ENCODE measurements around the gene REG1A. TPM values are rescaled to one million over a fixed set of nuclear protein-coding genes. Genes with fewer than 3 reads are reported as not detected.

REG1A gene
- total RNA-seq, 1 donor from 2014 or later: not detected

- FAIRE-seq: no peak
Observed at GRCh38 chr2:79124907-79125720, 4.8 kb downstream of the REG1A start.

GRCh38 chr2:79125721-79125985 lies 5.4 kb downstream of the REG1A start:
- no peak for FAIRE-seq
- DNase-seq (ENCODE audit: low spot score in 2 of 2): no peak

More at GRCh38 chr2:79124907-79125720, 4.8 kb downstream of the REG1A start:
- DNase-seq (ENCODE audit: low spot score in 2 of 2): no peak

GRCh38 chr2:79128406-79128805 lies 8.1 kb downstream of the REG1A start:
- FAIRE-seq (no peak), DNase-seq (ENCODE audit: low spot score in 2 of 2) (no peak)

GRCh38 chr2:79129260-79129659 lies 9.0 kb downstream of the REG1A start:
- FAIRE-seq (no peak), DNase-seq (ENCODE audit: low spot score in 2 of 2) (no peak)

- FAIRE-seq (no peak), DNase-seq (ENCODE audit: low spot score in 2 of 2) (no peak)
Observed at GRCh38 chr2:79129804-79130203, 9.5 kb downstream of the REG1A start.

GRCh38 chr2:79131687-79132086 lies 11.4 kb downstream of the REG1A start:
- DNase-seq (ENCODE audit: low spot score in 2 of 2) (no peak), FAIRE-seq (no peak)

GRCh38 chr2:79138385-79138784 lies 18.1 kb downstream of the REG1A start:
- FAIRE-seq (no peak), DNase-seq (ENCODE audit: low spot score in 2 of 2) (no peak)

GRCh38 chr2:79139423-79139822 lies 19.1 kb downstream of the REG1A start:
- no peak for DNase-seq (ENCODE audit: low spot score in 2 of 2)
- no peak for FAIRE-seq

- DNase-seq (ENCODE audit: low spot score in 2 of 2): no peak
- no peak for FAIRE-seq
Observed at GRCh38 chr2:79155826-79156476, 35.7 kb downstream of the REG1A start.

- no peak for DNase-seq (ENCODE audit: low spot score in 2 of 2)
- no peak for FAIRE-seq
Observed at GRCh38 chr2:79159030-79159429, 38.7 kb downstream of the REG1A start.

- DNase-seq (ENCODE audit: low spot score in 2 of 2): no peak
- FAIRE-seq: no peak
Observed at GRCh38 chr2:79159653-79160052, 39.4 kb downstream of the REG1A start, which contains the start of gene REG3A. REG3A (minus strand) TSS chr2:79159753; CDS start chr2:79159405, 348 bp downstream.

GRCh38 chr2:79162132-79162531 lies 41.8 kb downstream of the REG1A start:
- DNase-seq (ENCODE audit: low spot score in 2 of 2) (no peak), FAIRE-seq (no peak)

GRCh38 chr2:79162801-79163200 lies 42.5 kb downstream of the REG1A start:
- FAIRE-seq: peak; percentile 93

GRCh38 chr2:79171348-79171958 lies 51.2 kb downstream of the REG1A start:
- DNase-seq (ENCODE audit: low spot score in 2 of 2): no peak
- no peak for FAIRE-seq

More at GRCh38 chr2:79162801-79163200, 42.5 kb downstream of the REG1A start:
- DNase-seq (ENCODE audit: low spot score in 2 of 2): no peak

Other genes starting within 250 kb of the REG1A start
- not detected for gene REG3G, start 94.8 kb upstream of the REG1A start, total RNA-seq
- gene REG1B, start 32.5 kb upstream of the REG1A start, total RNA-seq: not detected
- gene REG3A, start 39.3 kb downstream of the REG1A start, total RNA-seq: not detected

Measured in frontal cortex (tissue), 4 donors.